Measurements from ENCODE around the gene GALNTL6. TPM values are rescaled to one million over a fixed set of nuclear protein-coding genes. Genes with fewer than 3 reads are reported as not detected.
A peak's percentile ranks its signal among the peaks of the same experiment; 100 is the strongest.

Gene GALNTL6
- total and polyA plus RNA-seq, 9 of the 15 experiments (the other 6 are each of a cell fraction or from before 2014, with no cell fraction given): 0.18 to 0.50 (median 0.29) TPM

DNA sequence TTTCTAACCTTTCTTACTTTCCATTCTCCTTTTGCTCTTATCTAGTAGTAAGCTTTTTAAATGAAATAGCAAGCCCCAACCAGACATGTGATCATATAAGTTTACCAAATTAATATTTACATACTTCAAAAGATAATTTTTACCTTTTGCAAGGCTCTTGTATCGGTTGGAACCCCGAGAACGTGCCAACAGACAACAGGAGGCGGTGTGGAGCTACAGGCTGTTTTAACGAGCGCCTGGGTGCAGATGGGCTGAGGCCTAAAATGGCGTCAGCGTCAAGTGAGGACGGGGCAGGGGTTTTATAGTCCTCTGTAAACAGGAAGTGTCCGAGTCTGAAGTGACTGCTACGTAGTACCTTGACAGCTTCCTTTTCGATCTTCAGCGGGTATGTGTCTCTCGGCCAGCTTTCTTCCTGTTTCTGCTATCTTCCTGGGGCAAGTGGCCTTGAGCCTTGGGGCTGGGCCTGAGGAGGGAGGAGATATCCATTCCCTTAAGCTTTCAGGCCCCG is 342.7 kb downstream of the GALNTL6 start (continued):
- TF ChIP-seq GATAD2B (IDR thresholded peaks at IDR 0.05; ENCODE audit: borderline replicate concordance): no peak
- no peak for TF ChIP-seq FOXP4 (CRISPR knock-in tag; IDR thresholded peaks at IDR 0.05; ENCODE audit: borderline replicate concordance)
- no peak for TF ChIP-seq ZNF384 (IDR thresholded peaks at IDR 0.05; ENCODE audit: low read depth, low read length)
- no peak for TF ChIP-seq U2AF1 (optimal IDR thresholded peaks at IDR 0.05; ENCODE audit: low read depth, low read length)
- peak; percentile 50; the same call in 1 of the 2 replicates for TF ChIP-seq FOXM1 (IDR thresholded peaks at IDR 0.05; ENCODE audit: low read depth)
- no peak for TF ChIP-seq FOXM1 (CRISPR knock-in tag; IDR thresholded peaks at IDR 0.05; ENCODE audit: low read depth)
- no peak for TF ChIP-seq GABPB2 (CRISPR knock-in tag; conservative IDR thresholded peaks at IDR 0.05)
- TF ChIP-seq, protein P1, sequence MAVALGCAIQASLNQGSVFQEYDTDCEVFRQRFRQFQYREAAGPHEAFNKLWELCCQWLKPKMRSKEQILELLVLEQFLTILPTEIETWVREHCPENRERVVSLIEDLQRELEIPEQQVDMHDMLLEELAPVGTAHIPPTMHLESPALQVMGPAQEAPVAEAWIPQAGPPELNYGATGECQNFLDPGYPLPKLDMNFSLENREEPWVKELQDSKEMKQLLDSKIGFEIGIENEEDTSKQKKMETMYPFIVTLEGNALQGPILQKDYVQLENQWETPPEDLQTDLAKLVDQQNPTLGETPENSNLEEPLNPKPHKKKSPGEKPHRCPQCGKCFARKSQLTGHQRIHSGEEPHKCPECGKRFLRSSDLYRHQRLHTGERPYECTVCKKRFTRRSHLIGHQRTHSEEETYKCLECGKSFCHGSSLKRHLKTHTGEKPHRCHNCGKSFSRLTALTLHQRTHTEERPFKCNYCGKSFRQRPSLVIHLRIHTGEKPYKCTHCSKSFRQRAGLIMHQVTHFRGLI (CRISPR knock-in tag; IDR thresholded peaks at IDR 0.05): no peak
- peak in 1 of 2 experiments; percentile 42; a peak in 1 of 4 replicates for TF ChIP-seq CSDE1 (IDR thresholded peaks at IDR 0.05)
- TF ChIP-seq ZNF785 (CRISPR knock-in tag; IDR thresholded peaks at IDR 0.05): peak; percentile 91
- TF ChIP-seq THAP7 (CRISPR knock-in tag; IDR thresholded peaks at IDR 0.05): no peak
- no peak for TF ChIP-seq DIDO1 (tag; IDR thresholded peaks at IDR 0.05; ENCODE audit: low read depth)
- peak; percentile 70 for TF ChIP-seq VEZF1 (CRISPR knock-in tag; IDR thresholded peaks at IDR 0.05)
- no peak for TF ChIP-seq CLOCK (CRISPR knock-in tag; IDR thresholded peaks at IDR 0.05; ENCODE audit: borderline replicate concordance)
- no peak for TF ChIP-seq MTA1 (IDR thresholded peaks at IDR 0.05; ENCODE audit: borderline replicate concordance)
- TF ChIP-seq TEAD1 (CRISPR knock-in tag; IDR thresholded peaks at IDR 0.05): peak in 1 of 2 experiments; percentile 59; a peak in 1 of 4 replicates
- TF ChIP-seq, protein P2, sequence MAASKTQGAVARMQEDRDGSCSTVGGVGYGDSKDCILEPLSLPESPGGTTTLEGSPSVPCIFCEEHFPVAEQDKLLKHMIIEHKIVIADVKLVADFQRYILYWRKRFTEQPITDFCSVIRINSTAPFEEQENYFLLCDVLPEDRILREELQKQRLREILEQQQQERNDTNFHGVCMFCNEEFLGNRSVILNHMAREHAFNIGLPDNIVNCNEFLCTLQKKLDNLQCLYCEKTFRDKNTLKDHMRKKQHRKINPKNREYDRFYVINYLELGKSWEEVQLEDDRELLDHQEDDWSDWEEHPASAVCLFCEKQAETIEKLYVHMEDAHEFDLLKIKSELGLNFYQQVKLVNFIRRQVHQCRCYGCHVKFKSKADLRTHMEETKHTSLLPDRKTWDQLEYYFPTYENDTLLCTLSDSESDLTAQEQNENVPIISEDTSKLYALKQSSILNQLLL (CRISPR knock-in tag; IDR thresholded peaks at IDR 0.05; ENCODE audit: borderline replicate concordance): no peak

Data from K562 (cell line).